Ishikawa (cell line): Measurements from ENCODE around the gene REG3G.

Experiments used
- CEBPB ChIP-seq: IDR thresholded peaks from 2 replicates; pipeline ENCODE4 v1.6.1; 2012
- CREB1 ChIP-seq: IDR thresholded peaks from 2 replicates; pipeline ENCODE4 v1.6.1; 2012; ENCODE audit warnings: low read depth
- EGR1 ChIP-seq: IDR thresholded peaks from 2 replicates; pipeline ENCODE4 v1.6.1; 2012
- EP300 ChIP-seq: IDR thresholded peaks from 2 replicates; pipeline ENCODE4 v1.6.1; 2012; ENCODE audit warnings: borderline replicate concordance
- FOXM1 ChIP-seq: IDR thresholded peaks from 2 replicates; pipeline ENCODE4 v1.6.1; 2012; ENCODE audit warnings: low read depth, borderline replicate concordance
- MAX ChIP-seq: IDR thresholded peaks from 2 replicates; pipeline ENCODE4 v1.6.1; 2012
- REST ChIP-seq: IDR thresholded peaks from 2 replicates; pipeline ENCODE4 v1.6.1; 2012; ENCODE audit warnings: low read depth, mild to moderate bottlenecking
- TAF1 ChIP-seq: IDR thresholded peaks from 2 replicates; pipeline ENCODE4 v1.6.1; 2012; ENCODE audit warnings: low read depth, mild to moderate bottlenecking
- TCF12 ChIP-seq: IDR thresholded peaks from 2 replicates; pipeline ENCODE4 v1.6.1; 2012; ENCODE audit warnings: low read depth
- TEAD4 ChIP-seq: IDR thresholded peaks from 2 replicates; pipeline ENCODE4 v1.6.1; 2012
- USF1 ChIP-seq: IDR thresholded peaks from 2 replicates; pipeline ENCODE4 v1.6.1; 2012
- YY1 ChIP-seq: IDR thresholded peaks from 2 replicates; pipeline ENCODE4 v1.6.1; 2012; ENCODE audit warnings: low read depth
- ZBTB7A ChIP-seq: IDR thresholded peaks from 2 replicates; pipeline ENCODE4 v1.6.1; 2012; ENCODE audit warnings: low read depth

GRCh38 chr2:78992807-78993517, 32.5 kb upstream of the REG3G start:
- TF ChIP-seq EP300 (no peak), EGR1 (no peak), FOXM1 (no peak), TCF12 (no peak), CREB1 (no peak), CEBPB (no peak), TAF1 (no peak), TEAD4 (no peak), YY1 (no peak), MAX (0 out of 2 replicates have a peak, but pooled peaks have one; percentile 31), REST (no peak), ZBTB7A (no peak), USF1 (no peak)
